ENCODE data around the gene NCK1.

Gene NCK1

DNA sequence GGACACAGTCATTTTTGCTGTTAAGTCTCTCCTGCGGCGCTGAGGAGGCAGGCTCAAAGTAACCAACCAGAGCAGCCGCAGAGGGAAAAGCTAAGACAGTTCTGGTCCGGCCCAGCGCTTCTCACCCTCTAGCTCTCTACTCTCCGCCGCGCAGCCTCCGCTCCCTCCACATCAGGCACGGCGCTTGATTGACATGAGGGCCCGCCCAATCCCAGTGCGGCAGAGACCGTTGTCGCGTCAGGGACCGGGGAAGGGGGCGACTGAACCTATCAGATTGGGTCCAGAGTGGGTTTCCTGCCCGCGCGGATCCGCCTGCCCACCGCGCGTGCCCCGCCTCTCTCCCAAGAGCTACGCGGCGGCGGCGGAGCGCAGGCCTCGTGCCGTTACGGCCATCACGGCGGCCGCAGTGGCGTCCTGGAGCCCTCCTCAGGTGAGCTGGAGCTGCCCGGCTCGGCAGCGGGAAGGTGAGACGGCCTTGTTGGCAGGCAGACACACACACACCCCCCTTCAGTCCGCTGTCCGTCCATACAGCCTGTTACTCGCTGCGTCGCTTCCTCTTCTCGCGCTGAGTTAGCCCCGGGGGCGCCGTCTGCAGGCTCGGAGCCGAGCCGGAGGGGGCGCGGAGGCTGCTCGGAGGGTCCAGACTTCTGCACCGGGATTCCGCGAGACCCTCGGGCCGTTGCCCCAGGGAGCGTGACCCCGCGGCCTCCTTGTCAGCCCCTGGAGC is at the start of gene NCK1:
Gene NCK1 (plus strand): TSS at position 319 of the 727 bp plus-strand sequence. CDS start 65,794 bp downstream, outside the sequence.
- DNase-seq (ENCODE audit: low read depth), result peak; percentile 99

DNA sequence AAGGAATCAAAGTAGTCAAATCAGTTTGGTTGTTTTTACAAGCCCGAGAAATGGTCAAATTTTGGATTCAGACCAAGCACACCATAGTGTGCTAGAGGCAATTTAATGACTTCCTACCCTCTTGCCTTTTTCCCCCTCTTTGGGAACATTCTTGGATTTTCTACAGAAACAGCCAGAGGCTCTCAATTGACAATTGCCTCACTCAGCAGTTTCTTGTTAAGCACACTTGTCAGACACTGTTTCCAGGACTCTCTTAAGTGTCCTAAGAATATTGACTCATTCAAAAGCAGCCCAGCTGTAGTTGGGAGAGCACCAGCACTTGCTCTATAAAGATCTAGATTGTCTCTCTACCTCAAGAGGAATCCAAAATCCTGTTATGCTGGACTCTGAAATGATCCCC is 44.6 kb upstream of the NCK1 start:
- no peak for DNase-seq (ENCODE audit: low read depth)

DNA sequence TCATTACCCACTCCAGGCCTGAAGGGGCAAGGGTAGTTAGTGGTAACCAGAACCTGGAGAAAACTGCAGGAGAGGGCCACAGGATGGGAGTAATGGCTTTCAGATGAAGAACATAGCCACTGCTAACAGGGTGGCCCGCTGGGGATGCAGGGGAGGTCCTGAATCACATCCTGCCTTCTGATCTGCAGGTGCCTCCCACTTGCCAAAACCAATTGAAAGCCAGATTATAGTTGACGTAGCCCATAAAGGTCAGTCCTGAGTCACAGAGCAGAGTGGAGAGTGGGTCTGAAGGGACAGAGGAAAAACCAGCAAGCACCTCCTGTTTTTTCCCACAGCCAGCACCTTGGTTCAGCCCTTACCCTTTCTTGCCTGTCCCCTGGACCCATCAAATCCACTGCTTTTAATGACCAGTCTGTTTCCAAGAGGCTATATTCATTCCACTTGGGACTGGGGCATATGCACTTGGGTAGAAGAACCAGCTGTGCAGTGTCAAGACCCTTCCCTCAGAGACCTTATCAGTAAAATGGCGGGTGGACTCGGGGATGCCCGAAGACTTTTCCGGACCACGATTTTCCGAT is 43.7 kb upstream of the NCK1 start:
- DNase-seq (ENCODE audit: low read depth), result peak; percentile 32

DNA sequence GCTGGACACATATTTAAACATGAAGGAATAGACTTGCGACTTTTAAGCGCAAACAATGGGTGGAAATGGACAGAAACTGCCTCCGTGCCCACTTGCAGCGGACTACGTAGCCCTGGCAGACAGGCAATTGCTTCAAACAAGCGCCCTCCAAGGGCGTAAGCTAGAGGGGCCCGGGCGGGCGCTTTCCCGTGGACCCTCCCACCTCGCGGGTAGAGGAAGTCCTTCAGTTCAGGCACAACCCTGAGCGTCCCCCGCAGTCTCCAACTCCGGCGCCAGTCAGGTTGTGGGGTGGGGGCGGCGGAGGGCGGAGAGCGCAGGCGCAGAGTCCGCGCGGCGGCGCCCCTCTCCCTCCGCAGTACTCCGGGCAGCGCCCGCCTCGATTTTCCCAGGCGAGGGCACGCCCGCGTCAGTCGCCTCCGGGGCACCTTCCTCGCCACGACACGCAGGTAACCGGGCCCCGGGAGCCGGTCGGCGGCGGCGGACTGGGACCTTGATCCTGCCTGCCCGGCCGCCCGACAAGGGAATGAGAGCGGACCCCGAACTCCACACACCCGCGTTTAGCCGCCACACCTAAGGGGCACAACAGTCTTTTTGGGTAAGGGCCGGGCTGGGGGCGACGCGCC is 43.1 kb upstream of the NCK1 start, which contains the start of gene SLC35G2:
Gene SLC35G2 (plus strand): TSS at position 358 of the 623 bp plus-strand sequence. CDS start 35,335 bp downstream, outside the sequence.
- peak; percentile 22 for DNase-seq (ENCODE audit: low read depth)

DNA sequence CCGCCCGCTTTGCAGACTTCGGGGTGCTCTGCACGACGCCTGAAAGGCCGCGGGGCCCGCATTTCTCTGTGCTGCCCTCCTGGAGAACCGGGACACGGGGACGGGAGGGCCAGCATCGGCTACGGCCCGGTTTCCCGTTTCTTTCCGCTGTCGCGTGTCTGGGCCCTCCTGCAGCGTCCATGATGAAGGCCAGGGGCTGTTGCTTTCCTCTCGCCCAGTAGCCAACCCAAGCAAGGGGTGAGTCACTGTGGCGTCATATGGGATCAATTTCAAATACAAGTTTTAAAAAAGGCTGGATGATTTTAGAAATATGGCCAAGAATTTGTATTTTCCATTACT is 42.6 kb upstream of the NCK1 start:
- no peak for DNase-seq (ENCODE audit: low read depth)

DNA sequence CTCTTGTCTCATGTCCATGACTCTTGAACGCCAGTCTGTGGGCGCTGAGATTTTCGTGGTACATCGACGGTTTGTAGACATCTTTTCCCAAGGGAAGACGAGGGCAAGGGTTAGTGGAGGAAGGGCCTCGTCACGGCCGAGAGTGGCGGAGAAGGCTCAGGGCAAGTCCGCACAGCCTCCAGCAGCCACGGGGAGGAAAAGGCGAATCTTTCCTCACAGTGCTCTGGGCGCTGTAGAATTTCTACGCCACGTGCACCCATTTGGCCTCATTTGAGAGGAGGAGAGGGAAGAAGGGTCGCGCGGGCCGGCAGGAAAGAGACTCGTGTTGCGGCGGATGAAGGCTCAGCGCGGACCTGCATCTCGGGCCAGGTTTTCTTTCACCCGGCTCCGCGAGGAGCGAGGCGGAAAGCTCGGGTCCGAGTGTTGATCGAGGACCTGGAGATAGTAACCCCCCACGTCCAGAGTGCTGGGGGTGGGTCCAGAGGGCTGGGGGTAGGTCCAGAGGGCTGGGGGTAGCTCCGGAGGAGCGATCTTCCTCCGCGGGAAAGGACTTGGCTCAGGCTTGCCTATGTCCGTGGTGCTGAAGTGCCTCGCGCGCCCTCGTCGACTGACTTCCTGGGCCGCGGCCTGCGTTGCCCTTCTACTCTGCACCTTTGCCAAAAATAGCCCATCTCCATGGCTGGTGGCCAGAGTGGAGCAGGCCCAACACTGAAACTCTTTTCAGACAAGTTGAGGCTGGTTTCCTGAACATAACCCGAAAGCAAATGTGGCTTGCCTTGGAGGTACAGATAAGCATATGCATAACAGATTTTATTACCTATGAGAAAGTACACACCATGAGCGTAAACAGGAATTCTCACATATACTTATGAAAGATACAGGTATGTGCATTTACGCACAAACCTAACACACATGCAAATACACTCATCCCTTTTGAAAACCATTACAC is 42.0 kb upstream of the NCK1 start:
- peak; percentile 14 for DNase-seq (ENCODE audit: low read depth)

DNA sequence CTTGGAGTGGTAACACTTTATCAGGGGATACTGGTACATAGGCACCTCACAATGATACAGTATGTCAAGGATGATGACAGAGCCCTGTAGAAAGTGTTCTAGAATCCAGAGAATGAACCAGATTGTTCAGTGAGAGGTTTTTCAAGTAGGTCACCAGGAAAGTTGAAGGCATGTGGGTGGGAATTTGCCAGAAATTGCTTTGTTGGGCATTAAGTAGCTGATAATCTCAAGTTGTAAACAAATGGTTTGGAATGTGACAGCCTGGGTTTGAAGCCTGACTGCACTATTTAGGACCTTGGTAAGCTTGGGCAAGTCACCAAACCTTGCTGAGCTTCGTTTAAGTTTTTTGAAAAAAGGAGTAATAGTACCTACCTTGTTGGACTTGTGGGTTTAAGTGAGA is 30.5 kb upstream of the NCK1 start:
- DNase-seq (ENCODE audit: low read depth), result no peak

DNA sequence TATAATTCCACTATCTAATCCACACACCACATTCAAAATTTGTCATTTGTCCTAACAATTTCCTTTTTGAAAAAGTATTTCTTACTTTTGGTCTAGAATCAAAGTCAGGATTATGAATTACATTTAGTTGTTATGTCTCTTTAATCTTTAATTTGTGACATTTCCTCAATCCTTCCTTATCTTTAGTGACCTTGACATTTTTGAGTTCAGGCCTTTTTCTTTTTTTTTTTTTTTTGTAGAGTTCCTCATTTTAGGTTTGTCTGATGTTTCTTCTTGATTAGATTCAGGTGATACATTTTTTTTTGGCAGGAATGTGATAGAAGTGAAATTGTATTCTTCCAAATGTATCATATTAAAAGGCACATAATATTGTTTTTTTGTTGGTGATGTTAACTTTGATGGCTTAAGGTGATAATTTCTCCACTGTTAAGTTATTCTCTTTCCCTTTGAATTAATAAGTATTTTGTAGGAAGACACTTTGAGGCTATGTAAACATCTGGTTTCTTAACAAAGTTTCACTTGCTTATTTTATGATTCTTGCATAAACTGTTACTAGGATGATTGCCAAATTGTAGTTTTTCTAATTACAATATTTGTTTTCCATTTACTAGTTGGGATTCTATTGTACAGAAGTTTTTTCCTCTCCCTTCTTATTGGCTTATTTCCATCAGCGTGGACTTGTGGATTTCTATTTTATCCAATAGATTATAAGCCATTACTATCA is 26.8 kb upstream of the NCK1 start:
- no peak for DNase-seq (ENCODE audit: low read depth)

DNA sequence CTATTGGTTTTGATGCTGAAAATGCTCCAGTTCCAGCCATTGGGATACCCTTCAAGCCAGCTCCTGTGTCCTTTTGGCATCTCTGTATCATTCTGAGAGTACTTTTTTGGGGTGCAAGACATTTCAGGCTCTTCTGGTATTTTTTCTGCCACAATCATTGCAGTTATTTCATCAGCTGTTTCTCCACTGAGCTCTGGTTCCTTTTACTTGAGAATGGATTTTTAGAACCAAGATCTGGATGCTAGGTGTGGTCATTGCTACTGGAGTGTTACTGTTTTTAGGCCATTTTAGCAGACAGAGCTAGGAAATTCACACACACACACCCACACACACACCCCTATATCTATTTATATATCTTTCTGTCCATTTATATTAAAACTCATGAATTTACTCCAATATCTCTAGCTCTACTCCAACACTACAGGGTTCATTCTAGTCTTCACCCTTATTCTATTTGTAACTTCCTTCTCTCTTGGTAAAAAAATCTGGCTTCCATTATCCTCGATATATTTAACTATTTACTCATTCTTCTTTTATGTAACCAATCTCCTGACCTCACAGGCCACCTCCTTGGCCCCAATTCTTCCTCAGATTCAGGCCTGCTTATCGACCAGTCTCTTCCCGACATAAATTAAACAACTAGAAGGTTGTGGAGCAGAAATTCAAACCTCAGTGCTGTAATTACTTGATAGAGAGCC is 26.0 kb upstream of the NCK1 start:
- no peak for DNase-seq (ENCODE audit: low read depth)

DNA sequence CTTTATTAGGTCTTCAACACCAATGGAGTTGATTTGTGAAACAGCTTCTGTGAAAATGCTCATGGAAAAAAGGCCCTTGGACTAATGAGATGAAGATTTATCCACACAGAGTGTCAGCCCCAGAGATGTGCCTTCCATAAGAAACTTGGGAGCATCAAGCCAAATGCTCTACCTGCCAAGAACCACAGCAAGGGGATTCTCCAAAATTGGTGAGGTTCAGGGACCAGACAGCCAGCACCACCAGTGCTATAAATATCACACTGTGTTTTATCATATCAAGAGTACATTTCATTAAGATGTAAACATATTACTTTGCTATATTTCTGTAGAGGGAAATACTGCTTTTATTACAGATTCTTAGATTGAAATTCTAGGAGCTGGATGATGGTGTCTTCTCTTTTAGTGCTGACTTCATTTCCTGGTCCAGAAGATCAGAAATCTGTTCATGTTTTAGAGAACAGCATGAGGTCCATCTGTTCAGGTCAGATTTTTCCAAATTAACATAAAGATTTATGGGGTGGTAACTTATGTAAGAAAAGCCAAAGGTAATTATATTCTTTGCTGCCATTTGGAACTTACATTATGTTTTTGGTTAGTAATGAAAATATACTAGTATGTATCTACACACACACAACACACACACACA is 25.4 kb upstream of the NCK1 start:
- DNase-seq (ENCODE audit: low read depth), result no peak

DNA sequence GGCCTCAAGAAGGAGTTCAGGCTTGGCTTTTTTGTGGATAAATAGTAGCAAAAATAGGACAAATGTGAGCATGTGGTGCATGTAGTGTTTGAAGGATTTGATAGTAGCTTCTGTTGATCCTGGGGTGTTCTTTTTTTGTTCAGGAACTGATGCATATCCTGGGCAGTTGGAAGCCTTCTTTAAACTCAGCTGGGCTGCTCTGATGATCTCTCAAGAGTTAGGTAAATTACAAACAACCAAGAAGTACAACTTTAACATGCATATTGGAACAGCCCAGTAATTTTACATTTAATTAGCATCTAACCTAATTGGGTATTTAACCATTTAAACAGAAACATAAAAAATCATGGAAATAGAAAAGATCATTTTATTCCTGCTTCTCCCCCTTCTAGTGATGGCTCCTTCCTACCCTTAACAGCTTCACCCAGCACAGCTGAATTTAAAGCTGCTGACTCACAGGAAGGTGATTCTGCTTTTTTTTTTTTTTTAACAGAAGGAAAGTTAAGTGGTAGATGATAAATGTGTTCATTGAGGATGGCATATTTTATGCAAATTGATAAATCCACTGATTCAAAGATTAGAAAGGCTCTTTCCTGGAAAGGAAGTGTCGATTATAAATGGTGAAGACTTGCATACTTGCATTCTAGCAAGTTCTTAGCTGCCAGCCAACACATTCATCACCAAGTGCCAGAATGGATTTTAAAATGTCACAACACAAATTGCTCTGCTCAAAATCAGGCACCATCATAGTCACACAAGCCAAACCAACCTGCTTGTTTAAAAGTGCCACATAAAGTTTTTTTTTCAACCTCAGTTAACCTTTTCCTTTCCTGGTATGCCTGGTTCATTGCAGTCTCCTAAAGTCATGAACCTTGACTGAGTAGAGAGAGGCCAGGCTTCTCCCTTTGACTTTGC is 23.1 kb upstream of the NCK1 start:
- DNase-seq (ENCODE audit: low read depth), result no peak

DNA sequence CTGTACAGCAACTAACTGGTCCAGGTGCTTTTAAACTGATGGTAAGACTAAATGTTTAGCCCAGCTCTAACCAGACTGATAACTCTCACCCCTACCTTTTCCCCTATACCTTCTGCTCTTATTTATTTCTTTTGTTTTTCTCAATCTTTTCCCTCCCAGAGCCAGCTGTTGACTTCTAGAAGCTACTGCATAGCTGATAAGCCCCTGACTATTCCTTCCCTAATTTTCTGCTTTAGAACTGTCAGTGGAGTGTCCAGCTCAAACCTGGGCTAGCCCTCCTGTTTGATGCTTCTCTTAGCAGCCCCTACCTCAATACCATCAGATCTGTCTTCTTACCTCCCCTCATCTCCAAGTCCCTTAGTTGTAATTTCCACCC is 22.5 kb upstream of the NCK1 start:
- no peak for DNase-seq (ENCODE audit: low read depth)

DNA sequence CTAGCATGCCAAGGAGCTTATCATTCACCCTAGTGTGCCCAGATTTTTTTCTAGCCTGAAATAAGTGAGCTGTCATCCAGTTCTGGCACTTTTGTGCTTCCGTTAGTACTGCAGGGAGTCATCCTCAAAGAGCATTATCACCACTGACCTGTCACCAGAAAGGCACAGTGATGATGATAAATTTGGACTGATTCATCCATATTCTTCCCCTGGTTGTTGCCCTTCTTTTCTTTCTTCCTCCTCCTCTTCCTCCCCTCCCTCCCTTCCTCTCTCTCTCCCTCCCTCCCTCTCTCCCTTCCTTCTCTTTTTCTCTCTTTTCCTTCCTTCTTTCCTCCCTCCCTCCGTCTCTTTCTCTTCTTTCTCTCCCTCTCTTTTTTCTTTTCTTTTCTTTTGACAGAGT is 21.8 kb upstream of the NCK1 start:
- DNase-seq (ENCODE audit: low read depth), result no peak

DNA sequence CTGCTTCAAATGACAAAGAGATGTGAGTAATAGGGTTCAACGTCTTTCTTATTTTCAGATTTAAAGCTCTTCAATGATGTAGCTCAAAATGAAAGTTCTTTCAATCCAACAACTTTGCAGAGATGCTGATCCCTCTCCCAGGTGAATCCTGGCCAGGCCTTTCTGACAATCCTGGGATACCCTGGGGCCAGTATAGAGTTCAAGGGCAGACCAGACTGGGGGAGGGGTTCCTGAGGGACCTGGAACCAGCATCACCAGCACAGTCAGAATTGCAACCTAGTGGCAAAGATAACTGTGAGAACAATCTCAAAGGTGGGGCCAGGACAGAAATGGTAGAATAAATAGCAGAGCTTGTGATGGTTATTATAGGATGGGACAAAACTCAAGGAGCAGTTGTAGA is 19.7 kb upstream of the NCK1 start:
- DNase-seq (ENCODE audit: low read depth), result no peak

DNA sequence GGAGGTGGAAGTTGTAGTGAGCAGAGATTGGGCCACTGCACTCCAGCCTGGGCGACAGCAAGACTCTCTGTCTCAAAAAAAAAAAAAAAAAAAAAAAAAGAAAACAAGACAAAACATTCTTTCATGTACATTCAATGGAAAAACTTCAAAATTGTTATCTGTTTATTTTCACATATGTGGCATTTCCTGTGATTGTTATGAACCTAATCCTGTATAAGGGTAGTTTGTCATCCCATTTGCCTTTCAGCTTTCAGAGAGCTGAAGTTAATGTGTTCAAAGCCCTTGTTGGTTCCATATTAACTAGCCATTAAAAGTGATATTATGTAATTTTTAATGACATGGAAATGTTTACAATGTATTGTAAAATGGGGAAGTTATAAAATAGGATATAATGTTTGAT is 17.3 kb upstream of the NCK1 start:
- no peak for DNase-seq (ENCODE audit: low read depth)

DNA sequence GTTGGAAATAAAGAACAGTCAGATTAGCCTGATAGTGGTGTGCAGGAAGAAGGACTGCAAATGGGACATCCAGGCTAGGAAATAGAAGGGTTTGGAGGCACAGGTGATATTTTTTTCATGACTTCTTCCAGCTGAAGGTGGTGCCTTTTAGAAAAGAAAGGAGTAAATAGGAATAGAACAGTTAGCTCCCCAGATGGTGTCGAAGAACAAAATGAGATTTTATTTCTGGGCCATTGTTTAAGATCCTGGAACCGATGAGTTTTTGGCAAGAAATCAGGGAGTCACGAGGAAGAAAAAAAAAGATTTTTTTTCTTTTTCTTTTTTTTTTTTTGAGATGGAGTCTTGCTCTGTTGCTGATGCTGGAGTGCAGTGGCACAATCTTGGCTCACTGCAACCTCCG is 9.8 kb upstream of the NCK1 start:
- no peak for DNase-seq (ENCODE audit: low read depth)

DNA sequence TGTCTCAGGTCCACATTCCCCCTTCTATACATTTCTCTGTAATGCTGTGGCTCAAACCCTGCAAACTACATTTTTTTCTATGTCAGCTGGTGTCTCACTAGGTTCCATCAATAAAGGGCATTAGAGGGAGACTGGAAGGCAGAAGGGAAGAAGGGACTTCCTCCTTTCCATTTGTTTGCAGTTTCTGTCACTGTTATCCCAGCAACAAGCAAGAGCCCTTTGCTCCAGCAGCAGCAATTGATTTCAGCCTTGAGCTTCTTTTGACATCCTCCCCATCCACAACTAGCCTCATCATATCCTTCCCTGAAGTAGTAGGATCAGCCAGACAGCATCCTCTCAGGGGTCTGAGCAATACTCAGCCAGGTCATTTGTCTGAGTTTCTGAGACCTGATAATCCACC is 5.3 kb upstream of the NCK1 start:
- DNase-seq (ENCODE audit: low read depth), result no peak

DNA sequence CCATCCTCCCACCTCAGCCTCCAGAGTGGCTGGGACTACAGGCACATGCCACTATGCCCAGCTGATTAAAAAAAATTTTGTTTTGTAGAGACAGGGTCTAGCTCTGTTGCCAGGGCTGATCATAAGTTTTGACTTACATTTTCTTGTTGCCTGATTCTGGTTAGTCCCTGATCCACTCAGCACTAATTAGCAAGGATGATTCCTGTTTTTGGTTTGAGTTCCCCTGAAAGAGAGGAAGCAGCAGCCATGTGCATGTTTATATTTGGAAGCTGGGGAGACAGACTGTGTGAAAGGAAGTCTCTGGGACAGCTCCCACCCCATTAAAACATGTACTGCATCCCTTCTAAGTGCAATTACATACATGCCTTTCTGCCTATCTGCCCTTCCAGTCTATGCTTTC is 3.6 kb upstream of the NCK1 start:
- DNase-seq (ENCODE audit: low read depth), result no peak

DNA sequence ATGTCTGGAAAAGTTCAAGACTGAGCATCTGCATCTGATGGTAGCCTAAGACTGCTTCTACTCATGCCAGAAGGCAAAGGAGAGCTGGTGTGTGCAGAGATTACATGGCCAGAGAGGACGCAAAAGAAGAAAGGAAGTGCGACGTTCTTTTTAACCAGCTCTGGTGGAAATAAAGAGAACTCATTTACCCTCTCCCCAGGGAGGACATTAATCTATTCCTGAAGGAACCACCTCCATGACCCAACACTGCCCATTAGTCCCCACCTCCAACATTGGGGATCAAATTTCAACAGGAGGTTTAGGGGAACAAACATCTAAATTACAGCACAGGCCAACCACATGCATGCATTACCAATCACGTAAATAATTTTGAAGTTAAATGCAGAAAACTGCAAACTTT is 1.5 kb upstream of the NCK1 start:
- DNase-seq (ENCODE audit: low read depth), result no peak
